ENCODE results near the gene ERC1.

ERC1 gene

GRCh38 chr12:1162081-1162760, 171.2 kb downstream of the ERC1 start:
- DNase-seq = peak; percentile 31
- H3K27ac ChIP-seq = peak overlapping the region; percentile 10; the same call in 1 of the 2 replicates
- H3K9me3 ChIP-seq (ENCODE audit: severe bottlenecking) = no peaks in the 10 kb centered on the region
- no peak for TF ChIP-seq CTCF (IDR thresholded peaks at IDR 0.05; ENCODE audit: low read depth, low read length)
- no peak overlapping the region for H3K4me3 ChIP-seq (ENCODE audit: low read depth, low read length)
- no peaks in the 10 kb centered on the region; the same call in 1 of the 2 replicates for H3K36me3 ChIP-seq
- no peaks in the 10 kb centered on the region for H3K27me3 ChIP-seq (ENCODE audit: insufficient read depth, low read depth, severe bottlenecking)

DNA sequence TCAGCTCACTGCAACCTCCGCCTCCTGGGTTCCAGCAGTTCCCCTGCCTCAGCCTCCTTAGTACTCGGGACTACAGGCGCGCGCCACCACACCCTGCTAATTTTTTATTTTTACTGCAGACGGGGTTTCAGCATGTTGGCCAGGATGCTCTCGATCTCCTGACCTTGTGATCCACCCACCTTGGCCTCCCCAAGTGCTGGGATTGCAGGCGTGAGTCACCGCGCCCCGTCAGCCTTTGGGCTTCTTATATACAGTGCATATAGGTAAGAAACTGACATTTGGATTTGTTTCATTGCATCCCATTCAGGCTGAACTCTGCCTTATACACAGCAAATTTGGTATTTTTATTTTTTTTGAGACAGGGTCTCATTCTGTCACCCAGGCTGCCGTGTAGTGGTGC, 176.8 kb downstream of the ERC1 start:
- no peaks in the 10 kb centered on the region for H3K36me3 ChIP-seq
- no peak overlapping the region for H3K4me3 ChIP-seq (ENCODE audit: low read depth, low read length)
- TF ChIP-seq CTCF (IDR thresholded peaks at IDR 0.05; ENCODE audit: low read depth, low read length) = no peak
- H3K27me3 ChIP-seq (ENCODE audit: insufficient read depth, low read depth, severe bottlenecking) = no peaks in the 10 kb centered on the region
- no peaks in the 10 kb centered on the region for H3K9me3 ChIP-seq (ENCODE audit: severe bottlenecking)
- no peak for DNase-seq
- no peak overlapping the region for H3K27ac ChIP-seq

GRCh38 chr12:1170411-1170810, 179.4 kb downstream of the ERC1 start:
- H3K4me3 ChIP-seq (ENCODE audit: low read depth, low read length) = no peak overlapping the region
- H3K27ac ChIP-seq = no peak overlapping the region
- H3K9me3 ChIP-seq (ENCODE audit: severe bottlenecking) = no peaks in the 10 kb centered on the region
- no peak for TF ChIP-seq CTCF (IDR thresholded peaks at IDR 0.05; ENCODE audit: low read depth, low read length)
- no peaks in the 10 kb centered on the region for H3K36me3 ChIP-seq
- no peaks in the 10 kb centered on the region for H3K27me3 ChIP-seq (ENCODE audit: insufficient read depth, low read depth, severe bottlenecking)
- DNase-seq = no peak

DNA sequence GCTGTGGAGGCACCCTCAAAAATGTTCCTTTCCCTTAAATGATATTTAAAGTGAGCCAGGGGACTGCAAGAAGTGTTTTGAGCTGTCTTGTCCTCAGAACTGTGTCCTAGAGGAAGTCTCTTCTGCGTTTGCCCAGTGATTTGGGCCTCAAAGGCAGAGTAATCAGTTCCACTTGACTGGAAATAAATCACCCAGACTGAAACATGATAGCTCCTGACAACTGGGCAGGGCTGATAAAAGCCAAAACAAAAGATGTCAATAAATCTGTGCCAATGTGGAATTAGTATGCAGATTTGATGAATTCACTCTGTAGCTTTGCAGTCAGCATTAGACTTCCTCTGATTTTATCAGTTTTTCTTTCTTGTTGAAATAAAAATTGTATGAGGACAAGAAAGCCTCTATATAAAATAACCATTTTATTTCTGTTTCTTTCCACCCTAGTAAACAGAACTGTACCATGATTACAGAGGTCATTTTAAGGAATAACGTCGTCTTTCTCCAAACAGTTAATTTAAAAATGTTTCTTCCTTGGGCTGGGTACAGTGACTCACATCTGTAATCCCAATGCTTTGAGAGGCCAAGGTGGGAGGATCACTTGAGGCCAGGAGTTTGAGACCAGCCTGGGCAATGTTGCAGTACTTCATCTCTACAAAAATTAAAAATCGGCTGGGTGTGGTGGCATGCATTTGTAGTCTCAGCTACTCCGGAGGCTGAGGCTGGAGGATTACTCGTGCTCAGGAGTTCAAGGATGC, 180.8 kb downstream of the ERC1 start:
- Histone ChIP-seq H3K36me3 (no peaks in the 10 kb centered on the region), H3K27me3 (ENCODE audit: insufficient read depth, low read depth, severe bottlenecking) (no peaks in the 10 kb centered on the region), H3K27ac (no peak overlapping the region), H3K9me3 (ENCODE audit: severe bottlenecking) (no peaks in the 10 kb centered on the region), H3K4me3 (ENCODE audit: low read depth, low read length) (no peak overlapping the region)
- TF ChIP-seq CTCF (IDR thresholded peaks at IDR 0.05; ENCODE audit: low read depth, low read length) = no peak
- DNase-seq = peak; percentile 15

- no peak overlapping the region for H3K4me3 ChIP-seq (ENCODE audit: low read depth, low read length)
- no peak overlapping the region for H3K27ac ChIP-seq
- no peaks in the 10 kb centered on the region for H3K36me3 ChIP-seq
- H3K27me3 ChIP-seq (ENCODE audit: insufficient read depth, low read depth, severe bottlenecking) = no peaks in the 10 kb centered on the region
- H3K9me3 ChIP-seq (ENCODE audit: severe bottlenecking) = no peaks in the 10 kb centered on the region
- TF ChIP-seq CTCF (IDR thresholded peaks at IDR 0.05; ENCODE audit: low read depth, low read length) = no peak
- no peak for DNase-seq
These were observed 183.0 kb downstream of the ERC1 start for GRCh38 chr12:1173781-1174617.

All from WERI-Rb-1 (cell line).